Activated B cell treated with CpG ODN at 0.5 μM for 24 hours (primary cell): ENCODE results near the gene DBN1. TPM values are rescaled to one million over a fixed set of nuclear protein-coding genes. Genes with fewer than 3 reads are reported as not detected.

Experiments used
- ATAC-seq: fragments of 200-7000 bp; cut with Tn5 transposase; one replicate; pipeline ENCODE4 v1.10.0; 2021; ENCODE audit warnings: low read depth, mild to moderate bottlenecking, moderate library complexity
- CTCF ChIA-PET: fragments of 350-600 bp; sonication (Branson Sonifier 250); formaldehyde crosslinking; loops from one replicate; lab custom pipeline; 2021; ENCODE audit warnings: antibody characterized with exemption; lab: Charles Lee
- POLR2A ChIA-PET: fragments of 350-600 bp; sonication (Branson Sonifier 250); formaldehyde crosslinking; loops from one replicate; lab custom pipeline; 2021; ENCODE audit warnings: antibody characterized with exemption; lab: Charles Lee
- DNase-seq: peaks from one replicate; pipeline ENCODE4 v3.0.0; 2022
- H3K27ac Mint-ChIP-seq: one replicate; pipeline ENCODE4 v1.8.0; 2020; ENCODE audit warnings: mixed read lengths
- H3K27me3 Mint-ChIP-seq: one replicate; pipeline ENCODE4 v1.8.0; 2021; ENCODE audit warnings: mixed read lengths
- H3K36me3 Mint-ChIP-seq: one replicate; pipeline ENCODE4 v1.8.0; 2021; ENCODE audit warnings: low read depth, mixed read lengths
- H3K4me1 Mint-ChIP-seq: one replicate; pipeline ENCODE4 v1.8.0; 2021; ENCODE audit warnings: mixed read lengths
- H3K4me3 Mint-ChIP-seq: one replicate; pipeline ENCODE4 v1.8.0; 2020; ENCODE audit warnings: mild to moderate bottlenecking, mixed read lengths
- H3K9me3 Mint-ChIP-seq: one replicate; pipeline ENCODE4 v1.8.0; 2020; ENCODE audit warnings: mixed read lengths
- intact Hi-C: fragments of 100-400 bp; cut with micrococcal nuclease; formaldehyde crosslinking; loops from one replicate; pipeline ENCODE4 v1.15.1; 2024
- total RNA-seq: library from RNA; stranded (reverse); gene quantifications from 2 replicates; pipeline ENCODE4 v1.2.3, GENCODE V29; 2022
- TF ChIP-seq, protein P1 (sequence below): fragments of 200-600 bp; IDR thresholded peaks from one replicate; pipeline ENCODE4 v1.8.0; 2022; ENCODE audit warnings: antibody characterized with exemption, mild to moderate bottlenecking

DBN1 gene
- total RNA-seq, 1 donor from 2014 or later: 3.9 TPM

DNA sequence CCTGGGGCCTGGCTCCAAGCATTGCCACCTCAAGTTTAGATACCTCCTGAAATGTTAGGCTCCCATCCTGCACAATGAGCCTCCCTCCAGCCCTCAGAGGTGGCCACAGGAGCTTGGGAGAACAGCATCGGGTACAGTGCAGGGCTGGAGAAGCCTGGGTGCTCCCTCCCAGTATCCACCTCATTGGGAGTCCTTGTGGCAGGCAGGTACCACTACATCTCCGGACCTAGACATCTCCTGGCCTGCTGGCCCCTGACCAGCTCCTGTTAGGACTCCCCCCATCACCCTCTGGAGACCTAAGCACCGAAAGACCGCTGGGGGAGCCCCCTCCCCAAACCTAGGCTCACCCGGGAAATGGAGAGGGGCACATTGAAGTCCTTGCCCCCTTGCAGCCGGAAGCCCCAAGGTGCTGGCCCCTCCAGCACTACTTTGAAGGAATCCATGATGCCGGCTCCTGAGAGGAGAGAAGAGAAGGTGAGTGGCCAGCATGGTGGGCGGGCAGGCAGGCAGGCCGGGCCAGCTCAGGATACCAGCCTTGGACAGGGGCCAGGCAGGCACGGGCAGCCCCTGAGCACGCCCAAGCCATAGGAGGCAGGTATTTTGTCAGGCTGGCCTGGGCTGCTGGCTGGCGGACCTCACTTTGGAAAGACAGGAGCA lies 22.8 kb upstream of the DBN1 start:
- Mint-ChIP-seq H3K4me3 (peak overlapping the region; percentile 66), H3K36me3 (peaks cover under 1% of the 10 kb centered on the region), H3K27me3 (peaks cover 2% of the 10 kb centered on the region), H3K27ac (no peak overlapping the region), H3K4me1 (peaks cover 66% of the 10 kb centered on the region), H3K9me3 (no peaks in the 10 kb centered on the region)
- no peak for DNase-seq
- intact Hi-C loops: loop anchor here (2.0 kb wide), 2 partner anchors 17 to 21 kb away; partner anchors contain the start of gene DDX41
- CTCF ChIA-PET: interaction anchor here (1.2 to 1.6 kb wide), 2 partner anchors 41 to 106 kb away, joined by 4 read pairs; no protein-coding TSS in a partner anchor
- no peak for ATAC-seq
- POLR2A ChIA-PET: interaction anchor here (0.6 to 7.7 kb wide), 3 partner anchors 13 to 160 kb away, joined by 6 to 96 read pairs (median 22); partner anchors contain the start of gene DOK3
- TF ChIP-seq, protein P1, sequence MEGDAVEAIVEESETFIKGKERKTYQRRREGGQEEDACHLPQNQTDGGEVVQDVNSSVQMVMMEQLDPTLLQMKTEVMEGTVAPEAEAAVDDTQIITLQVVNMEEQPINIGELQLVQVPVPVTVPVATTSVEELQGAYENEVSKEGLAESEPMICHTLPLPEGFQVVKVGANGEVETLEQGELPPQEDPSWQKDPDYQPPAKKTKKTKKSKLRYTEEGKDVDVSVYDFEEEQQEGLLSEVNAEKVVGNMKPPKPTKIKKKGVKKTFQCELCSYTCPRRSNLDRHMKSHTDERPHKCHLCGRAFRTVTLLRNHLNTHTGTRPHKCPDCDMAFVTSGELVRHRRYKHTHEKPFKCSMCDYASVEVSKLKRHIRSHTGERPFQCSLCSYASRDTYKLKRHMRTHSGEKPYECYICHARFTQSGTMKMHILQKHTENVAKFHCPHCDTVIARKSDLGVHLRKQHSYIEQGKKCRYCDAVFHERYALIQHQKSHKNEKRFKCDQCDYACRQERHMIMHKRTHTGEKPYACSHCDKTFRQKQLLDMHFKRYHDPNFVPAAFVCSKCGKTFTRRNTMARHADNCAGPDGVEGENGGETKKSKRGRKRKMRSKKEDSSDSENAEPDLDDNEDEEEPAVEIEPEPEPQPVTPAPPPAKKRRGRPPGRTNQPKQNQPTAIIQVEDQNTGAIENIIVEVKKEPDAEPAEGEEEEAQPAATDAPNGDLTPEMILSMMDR: no peak

DNA sequence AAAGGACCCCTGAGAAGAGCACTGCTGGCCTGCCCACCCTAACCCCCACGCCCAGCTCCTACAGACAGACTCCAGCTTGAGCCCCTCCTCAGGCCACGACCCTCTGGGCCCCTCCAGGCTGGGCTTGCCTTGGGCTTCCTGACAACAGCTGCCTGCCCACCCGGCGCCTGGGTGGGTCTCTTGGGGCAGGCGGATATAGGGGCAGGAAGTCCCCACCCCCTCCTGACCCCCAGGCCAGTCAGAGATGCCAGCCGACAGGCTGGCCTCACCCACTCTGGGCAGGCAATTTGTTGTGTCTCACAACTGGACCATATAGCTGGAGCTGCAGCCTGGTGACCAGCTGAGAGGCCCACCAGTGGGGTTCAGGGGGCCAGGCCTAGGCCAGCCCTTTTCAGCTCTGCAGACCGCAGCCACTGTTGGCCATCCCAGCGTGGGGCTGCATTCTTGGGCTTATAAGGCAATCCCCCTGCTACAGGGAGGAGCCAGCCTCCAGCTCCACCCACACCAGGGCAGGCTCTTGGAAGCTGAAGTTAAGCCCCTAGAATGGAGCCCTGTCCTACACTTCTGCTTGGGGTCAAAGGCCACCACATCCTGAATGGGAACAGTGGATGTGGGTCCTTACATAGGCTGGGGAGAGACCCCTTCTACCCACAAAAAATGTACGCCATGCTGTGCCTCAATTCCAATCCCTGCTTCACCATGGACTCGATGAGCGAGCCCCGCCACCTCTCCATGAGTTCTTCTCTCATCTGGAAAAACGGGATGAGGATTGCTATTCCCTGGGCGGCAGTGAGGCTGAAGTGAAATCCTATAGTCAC lies 22.0 kb upstream of the DBN1 start:
- POLR2A ChIA-PET: interaction anchor here (0.5 to 7.7 kb wide), 3 partner anchors 13 to 620 kb away, joined by 11 to 96 read pairs (median 22); partner anchors contain the start of gene DOK3
- Mint-ChIP-seq H3K4me3 (no peak overlapping the region), H3K4me1 (peaks cover 59% of the 10 kb centered on the region), H3K27me3 (peaks cover 2% of the 10 kb centered on the region), H3K36me3 (peaks cover 3% of the 10 kb centered on the region), H3K9me3 (no peaks in the 10 kb centered on the region), H3K27ac (no peak overlapping the region)
- DNase-seq (no peak), ATAC-seq (no peak)
- intact Hi-C loops: loop anchor here (2.0 kb wide), 2 partner anchors 17 to 21 kb away; partner anchors contain the start of gene DDX41
- TF ChIP-seq, protein P1: no peak
- CTCF ChIA-PET: interaction anchor here (1.0 to 1.8 kb wide), 5 partner anchors 14 to 106 kb away, joined by 3 to 8 read pairs (median 4); partner anchors contain the start of gene DOK3

DNA sequence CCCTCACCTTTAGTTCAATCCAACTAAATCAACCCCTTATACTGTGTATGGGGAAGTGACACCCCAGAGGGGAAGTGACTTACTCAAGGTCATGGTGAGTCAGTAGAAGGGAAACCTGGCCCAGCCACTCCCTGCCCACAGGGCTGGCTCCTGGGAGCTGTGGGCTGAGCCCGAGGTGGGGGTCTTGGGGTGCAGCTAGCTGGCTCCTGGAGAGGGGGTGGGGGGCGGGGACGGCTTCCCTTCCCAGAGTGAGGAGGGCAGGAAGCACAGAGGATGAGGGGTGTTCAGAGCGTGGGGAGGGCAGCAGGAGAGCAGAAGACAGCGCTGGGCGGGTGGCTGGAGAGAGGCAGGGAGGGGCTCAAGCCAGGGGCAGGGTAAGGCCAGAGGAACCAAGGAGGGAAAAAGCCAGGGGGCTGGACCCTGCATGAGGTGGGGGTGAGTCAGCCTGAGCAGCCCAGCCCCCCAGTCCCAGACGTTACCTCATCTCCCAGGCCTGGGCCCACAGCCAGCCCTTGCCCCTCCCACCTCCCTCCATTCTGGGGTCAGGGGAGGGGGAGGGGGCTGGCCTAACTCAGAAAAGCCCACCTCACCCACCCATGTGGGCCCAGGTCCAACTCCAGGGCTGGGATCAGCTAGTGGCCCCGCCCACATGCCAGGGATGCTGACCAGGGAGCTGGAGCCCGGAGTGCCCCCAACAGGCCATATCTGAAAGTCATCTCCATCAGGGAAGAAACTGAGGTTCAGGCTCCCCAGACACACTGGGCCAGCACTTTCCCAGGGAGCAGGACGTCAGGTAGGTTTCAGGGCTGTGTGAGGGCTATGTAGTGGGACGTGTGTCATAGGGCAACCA lies 21.1 kb upstream of the DBN1 start:
- peak; percentile 44 for DNase-seq
- Mint-ChIP-seq H3K4me3 (peak overlapping the region; percentile 28), H3K27me3 (peaks cover 2% of the 10 kb centered on the region), H3K36me3 (peaks cover 6% of the 10 kb centered on the region), H3K27ac (peak overlapping the region; percentile 77), H3K9me3 (no peaks in the 10 kb centered on the region), H3K4me1 (peaks cover 54% of the 10 kb centered on the region)
- ATAC-seq: peak; percentile 56
- CTCF ChIA-PET: interaction anchor here (1.0 to 1.8 kb wide), 5 partner anchors 15 to 105 kb away, joined by 3 to 8 read pairs (median 4); partner anchors contain the start of gene DOK3
- POLR2A ChIA-PET: interaction anchor here (1.2 to 7.7 kb wide), 2 partner anchors 14 to 97 kb away, joined by 3 to 96 read pairs; partner anchors contain the start of genes DOK3 and TMED9
- intact Hi-C loops: no loop called here
- TF ChIP-seq, protein P1: no peak

DNA sequence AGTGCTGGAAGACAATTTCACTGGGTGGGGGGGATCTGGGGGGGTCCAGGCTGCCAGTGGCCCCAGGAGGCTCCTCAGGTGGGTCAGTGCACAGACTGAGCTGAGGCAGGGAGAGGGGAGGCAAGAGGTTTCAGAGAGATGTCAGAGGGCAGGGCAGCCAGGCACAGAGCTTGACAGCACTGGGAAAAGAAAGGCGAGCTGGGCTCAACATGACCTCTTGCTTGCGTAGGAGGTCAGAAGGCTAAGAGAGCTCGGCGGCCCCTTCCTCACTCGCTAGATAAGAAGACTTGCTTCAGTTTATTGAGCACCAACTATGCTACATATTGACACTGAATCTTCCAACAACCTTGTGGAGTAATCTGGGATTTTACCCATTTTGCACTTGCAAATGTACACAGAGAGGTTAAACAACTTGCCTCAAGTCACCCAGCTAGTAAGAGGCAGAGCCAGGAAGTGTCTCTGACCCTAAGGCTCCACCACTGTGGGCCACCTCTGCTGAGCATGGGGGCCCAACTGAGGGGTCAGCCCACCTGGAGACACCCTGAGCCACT lies 20.4 kb upstream of the DBN1 start:
- Mint-ChIP-seq H3K27me3 (peaks cover 2% of the 10 kb centered on the region), H3K4me1 (peaks cover 52% of the 10 kb centered on the region), H3K9me3 (no peaks in the 10 kb centered on the region), H3K36me3 (peaks cover 6% of the 10 kb centered on the region), H3K27ac (peak overlapping the region; percentile 77), H3K4me3 (peak overlapping the region; percentile 28)
- ChIA-PET CTCF (interaction anchor here (1.7 to 1.8 kb wide), 2 partner anchors 16 to 105 kb away, joined by 4 to 8 read pairs; partner anchors contain the start of gene DOK3), POLR2A (interaction anchor here (1.1 to 7.7 kb wide), 3 partner anchors 15 to 98 kb away, joined by 3 to 96 read pairs (median 7); partner anchors contain the start of genes DOK3 and TMED9)
- TF ChIP-seq, protein P1: no peak
- DNase-seq (no peak), ATAC-seq (no peak)
- intact Hi-C loops: no loop called here
